K562 (cell line): ENCODE measurements around the gene SELENOW. TPM values are rescaled to one million over a fixed set of nuclear protein-coding genes. Genes with fewer than 3 reads are reported as not detected.

Source experiments
- ATAC-seq: fragments of 200-7000 bp; cut with Tn5 transposase; 3 replicates; pipeline ENCODE4 v1.9.1; 2020; ENCODE audit warnings: moderate library complexity
- BruUV-seq: library from RNA; stranded (reverse); fragments of 400-500 nt; replicated peaks from 2 replicates; lab custom pipeline; 2021; lab: Mats Ljungman, UMichigan
- CTCF ChIA-PET: fragments of 300-600 bp; formaldehyde crosslinking; extraction: SDS; loops from one replicate; lab custom pipeline; 2021; ENCODE audit warnings: low intra/inter-chr PET ratio; lab: Yijun Ruan, JAX
- POLR2A ChIA-PET: fragments of 300-600, 350-650 bp; sonication (Branson Sonifier 250); formaldehyde crosslinking; extraction: SDS; loops from one replicate; lab custom pipeline; 2021; ENCODE audit warnings: antibody characterized with exemption, inconsistent platforms; lab: Yijun Ruan, JAX
- DNase-seq, 4 experiments: peaks; one replicate each; pipeline versions ENCODE4 v3.0.0 to v3.0.0-alpha.2; 2011 to 2018; ENCODE audit warnings: low spot score in 3 of 4, mixed read lengths in 3 of 4; ENCODE audit errors: extremely low read depth in 1 of 4
- FAIRE-seq: peaks from 2 replicates; lab custom pipeline; 2011; peaks lifted over from hg19 to GRCh38; lab: Jason Lieb, UNC
- H2AFZ ChIP-seq: 2 replicates; pipeline ENCODE4 v1.6.0; 2011; ENCODE audit warnings: low read depth, low read length, control low read depth, inconsistent platforms
- H3K27ac ChIP-seq: fragments of 200-600 bp; 3 replicates; pipeline ENCODE4 v1.8.0; 2011; ENCODE audit warnings: low read depth, mild to moderate bottlenecking, control low read depth, inconsistent platforms, low read length, moderate library complexity, mixed read lengths; ENCODE audit errors: extremely low read depth
- H3K27me3 ChIP-seq, 2 experiments: fragments of 300-600 bp in 1 of 2; 2 replicates in 1 of 2; 3 replicates in 1 of 2; pipeline versions ENCODE4 v1.6.0 to v1.8.0; 2011; ENCODE audit warnings: inconsistent platforms in 2 of 2, low read length in 2 of 2, mild to moderate bottlenecking in 1 of 2, mixed read lengths in 1 of 2, moderate library complexity in 1 of 2; ENCODE audit not compliant: control insufficient read depth in 2 of 2, insufficient read depth in 2 of 2
- H3K36me3 ChIP-seq: fragments of 300-600 bp; 3 replicates; pipeline ENCODE4 v1.8.0; 2011; ENCODE audit warnings: mild to moderate bottlenecking, low read length, inconsistent platforms; ENCODE audit not compliant: control insufficient read depth, insufficient read depth
- H3K4me1 ChIP-seq, 2 experiments: fragments of 200-600 bp in 1 of 2; replicated peaks in 1 of 2; 2 replicates in 1 of 2; 3 replicates in 1 of 2; pipeline versions ENCODE4 v1.5.1 to v1.8.0; 2011; ENCODE audit warnings: inconsistent platforms in 2 of 2, low read length in 2 of 2, mild to moderate bottlenecking in 1 of 2, mixed read lengths in 1 of 2, moderate library complexity in 1 of 2; ENCODE audit not compliant: control insufficient read depth in 2 of 2, insufficient read depth in 2 of 2
- H3K4me2 ChIP-seq: 2 replicates; pipeline ENCODE4 v1.6.1; 2011; ENCODE audit warnings: low read length, control low read depth, inconsistent platforms, mixed read lengths; ENCODE audit not compliant: insufficient read depth
- H3K4me3 ChIP-seq: fragments of 200-600 bp; sonication (generic), shearing (Covaris generic); 2 replicates; pipeline ENCODE4 v1.5.1; 2016; ENCODE audit warnings: control low read depth, inconsistent platforms
- H3K79me2 ChIP-seq: fragments of 200-600 bp; 3 replicates; pipeline ENCODE4 v1.8.0; 2011; ENCODE audit warnings: low read length, inconsistent platforms; ENCODE audit not compliant: control insufficient read depth, insufficient read depth
- H3K9ac ChIP-seq, 2 experiments: 2 replicates each; pipeline versions ENCODE4 v1.6.0 to v1.6.1; 2011; ENCODE audit warnings: low read depth in 2 of 2, low read length in 2 of 2, control low read depth in 1 of 2, inconsistent platforms in 1 of 2, mild to moderate bottlenecking in 1 of 2, mixed read lengths in 1 of 2; ENCODE audit not compliant: insufficient read depth in 1 of 2
- H3K9me1 ChIP-seq: one replicate; pipeline ENCODE4 v1.6.0; 2011; ENCODE audit warnings: inconsistent platforms, mild to moderate bottlenecking, low read length, moderate library complexity; ENCODE audit not compliant: control insufficient read depth, insufficient read depth
- H3K9me3 ChIP-seq: replicated peaks from 2 replicates; pipeline ENCODE4 v1.5.1; 2011; ENCODE audit warnings: low read depth, low read length, inconsistent platforms; ENCODE audit not compliant: control insufficient read depth, insufficient read depth
- H4K20me1 ChIP-seq: replicated peaks from 2 replicates; pipeline ENCODE4 v1.6.1; 2011; ENCODE audit warnings: low read length, inconsistent platforms, mixed read lengths; ENCODE audit not compliant: control insufficient read depth, insufficient read depth
- CHD2 ChIP-seq: IDR thresholded peaks from 2 replicates; pipeline ENCODE4 v1.6.1; 2011; ENCODE audit warnings: low read depth, low read length
- ELF2 ChIP-seq: fragments of 250-450 bp; sonication (Bioruptor Pico); IDR thresholded peaks from 2 replicates; pipeline ENCODE4 v1.5.0; 2021; ENCODE audit warnings: mild to moderate bottlenecking
- FOSL1 ChIP-seq: fragments of 200-800 bp; sonication (Bioruptor generic); conservative IDR thresholded peaks from 2 replicates; pipeline ENCODE4 v1.6.1; 2016; ENCODE audit warnings: missing genetic modification characterization, missing compliant biosample characterization
- HDAC8 ChIP-seq: fragments of 450-650 bp; IDR thresholded peaks from 2 replicates; pipeline ENCODE4 v1.6.1; 2016; ENCODE audit warnings: mild to moderate bottlenecking, missing genetic modification characterization, moderate library complexity, missing compliant biosample characterization
- MAX ChIP-seq: sonication (generic); formaldehyde crosslinking; IDR thresholded peaks from 2 replicates; pipeline ENCODE4 v1.9.0; 2022; ENCODE audit warnings: mild to moderate bottlenecking, missing genetic modification reagents
- MECOM ChIP-seq: fragments of 250-450 bp; sonication (Bioruptor Pico); IDR thresholded peaks from 2 replicates; pipeline ENCODE4 v1.8.0; 2022; ENCODE audit warnings: inconsistent platforms
- NFIX ChIP-seq: fragments of 250-450 bp; sonication (Bioruptor Pico); IDR thresholded peaks from 2 replicates; pipeline ENCODE4 v1.4.0; 2020; ENCODE audit warnings: low read depth, mild to moderate bottlenecking, moderate library complexity
- NR2F6 ChIP-seq: fragments of 450-650 bp; formaldehyde crosslinking; IDR thresholded peaks from 2 replicates; pipeline ENCODE4 v1.4.0; 2020; ENCODE audit warnings: mild to moderate bottlenecking
- PHF20 ChIP-seq: fragments of 450-650 bp; IDR thresholded peaks from 2 replicates; pipeline ENCODE4 v1.6.1; 2018; ENCODE audit not compliant: partially characterized antibody
- RAD51 ChIP-seq: fragments of 450-650 bp; IDR thresholded peaks from 2 replicates; pipeline ENCODE4 v1.7.1; 2016; ENCODE audit warnings: low read depth, mild to moderate bottlenecking, borderline replicate concordance
- SMAD2 ChIP-seq: fragments of 150-350 bp; IDR thresholded peaks from 2 replicates; pipeline ENCODE4 v1.6.1; 2014; ENCODE audit warnings: low read depth, mild to moderate bottlenecking, low read length
- SUPT5H ChIP-seq: fragments of 450-650 bp; IDR thresholded peaks from 2 replicates; pipeline ENCODE4 v1.6.1; 2016
- ZC3H8 ChIP-seq: fragments of 450-650 bp; IDR thresholded peaks from 2 replicates; pipeline ENCODE4 v1.6.1; 2017
- ZNF140 ChIP-seq: fragments of 250-450 bp; sonication (Bioruptor Pico); IDR thresholded peaks from 2 replicates; pipeline ENCODE4 v1.8.0; 2021; ENCODE audit warnings: moderate library complexity, mild to moderate bottlenecking, inconsistent platforms
- ZNF263 ChIP-seq: sonication (generic); formaldehyde crosslinking; IDR thresholded peaks from 2 replicates; pipeline ENCODE4 v1.8.0; 2022; ENCODE audit warnings: mild to moderate bottlenecking, missing genetic modification reagents, borderline replicate concordance
- ZNF41 ChIP-seq: fragments of 250-450 bp; sonication (Bioruptor Pico); conservative IDR thresholded peaks from 2 replicates; pipeline ENCODE4 v1.4.0; 2020; ENCODE audit warnings: mild to moderate bottlenecking
- ZNF668 ChIP-seq: fragments of 250-450 bp; sonication (Bioruptor Pico); IDR thresholded peaks from 2 replicates; pipeline ENCODE4 v1.8.0; 2022; ENCODE audit warnings: mild to moderate bottlenecking, inconsistent platforms
- ZNF699 ChIP-seq: fragments of 250-450 bp; sonication (Bioruptor Pico); IDR thresholded peaks from 2 replicates; pipeline ENCODE4 v1.8.0; 2021; ENCODE audit warnings: mild to moderate bottlenecking, moderate library complexity; ENCODE audit not compliant: insufficient replicate concordance
- ZNF707 ChIP-seq: fragments of 250-450 bp; sonication (Bioruptor Pico); conservative IDR thresholded peaks from 2 replicates; pipeline ENCODE4 v1.8.0; 2022; ENCODE audit warnings: inconsistent platforms, mild to moderate bottlenecking, moderate library complexity
- WGBS: fragments of 100-300 bp; shearing (Covaris generic); methylation state at CpG from one replicate; pipeline ENCODE4 v1.1.6; 2016; ENCODE audit warnings: low coverage, mixed read lengths; ENCODE audit not compliant: insufficient coverage; ENCODE audit errors: missing lambda C conversion rate; 5-methylcytosine and 5-hydroxymethylcytosine counted together
- in situ Hi-C: fragments of 300-500 bp; cut with MboI; formaldehyde crosslinking; loops from 4 replicates; pipeline ENCODE4 v1.15.0; 2018; ENCODE audit warnings: inconsistent platforms, mixed read lengths
- intact Hi-C: fragments of 100-400 bp; cut with micrococcal nuclease; formaldehyde crosslinking; loops from 2 replicates; pipeline ENCODE4 v1.14.2; 2022
- polyA plus RNA-seq, 8 experiments: library from polyadenylated mRNA; depleted of rRNA in 4 of 8; stranded (reverse) in 5 of 8; unstranded in 3 of 8; fragments of >200 nt; fragmentation: Nextera tagmentation in 2 of 8; fragmentation: Illumina TruSeq in 1 of 8; extraction: Ambion mirVana in 2 of 8; extraction: Trizol in 1 of 8; gene quantifications; 2 replicates each; pipeline versions ENCODE4 v1.2.1 to v1.2.3, GENCODE V29; 2011 to 2014; ENCODE audit warnings: inconsistent platforms in 1 of 8, missing spikeins in 1 of 8
- total RNA-seq, 7 experiments: library from RNA; depleted of rRNA in 6 of 7; stranded (reverse); fragments of >200 nt in 6 of 7; fragmentation: Illumina TruSeq in 2 of 7; extraction: Trizol in 2 of 7; gene quantifications; 2 replicates each; pipeline versions ENCODE4 v1.2.1 to v1.2.3, GENCODE V29; 2011 to 2021; ENCODE audit warnings: low replicate concordance in 1 of 7

Gene SELENOW
- total and polyA plus RNA-seq, 9 of the 15 experiments (the other 6 are each of a cell fraction or from before 2014, with no cell fraction given), result 91.9 to 279 (median 156) TPM

- intact Hi-C loops, result no loop called here
- H2AFZ ChIP-seq, result no peak overlapping the region
- in situ Hi-C loops, result no loop called here
- H3K4me1 ChIP-seq, result peaks cover 0 to 3% of the 10 kb centered on the region in 2 experiments; a peak in 1 of 5 replicates
- H3K4me2 ChIP-seq, result no peak overlapping the region
- FAIRE-seq (no peak), DNase-seq (no peak), ATAC-seq (no peak)
- no peaks in the 10 kb centered on the region for H4K20me1 ChIP-seq
- 0% methylated on average over 10 of the region's 10 CpGs for WGBS
- H3K9me1 ChIP-seq, result no peaks in the 10 kb centered on the region
- no peaks in the 10 kb centered on the region for H3K79me2 ChIP-seq
- no peak overlapping the region for H3K27ac ChIP-seq
- no peak overlapping the region for H3K4me3 ChIP-seq
- CTCF ChIA-PET, result no interaction called here
- no peaks in the 10 kb centered on the region for H3K36me3 ChIP-seq
- no TSS peak for BruUV-seq
- no peaks in the 10 kb centered on the region for H3K9me3 ChIP-seq
- TF ChIP-seq MECOM, result no peak
- TF ChIP-seq PHF20, result no peak
- TF ChIP-seq ZNF41 (CRISPR knock-in tag), result no peak
- TF ChIP-seq RAD51, result no peak
- no peak for TF ChIP-seq HDAC8 (tag)
- no peak for TF ChIP-seq NFIX (CRISPR knock-in tag)
- TF ChIP-seq ZNF263 (CRISPR knock-in tag), result no peak
- TF ChIP-seq, all 486 proteins: peak for 0
- POLR2A ChIA-PET, result no interaction called here
- H3K27me3 ChIP-seq, result peaks cover 13 to 67% of the 10 kb centered on the region in 2 experiments; a peak in 4 of 5 replicates
- no peak overlapping the region for H3K9ac ChIP-seq
Measured at GRCh38 chr19:47819858-47820257, 41.4 kb downstream of the SELENOW start.

GRCh38 chr19:47820410-47820809 is 41.9 kb downstream of the SELENOW start:
- ATAC-seq (no peak), DNase-seq (no peak), FAIRE-seq (no peak)
- Histone ChIP-seq H3K27me3 (peaks cover 13 to 67% of the 10 kb centered on the region in 2 experiments; a peak in 4 of 5 replicates), H3K79me2 (no peaks in the 10 kb centered on the region), H4K20me1 (no peaks in the 10 kb centered on the region), H3K9me3 (no peaks in the 10 kb centered on the region), H3K9me1 (no peaks in the 10 kb centered on the region), H2AFZ (no peak overlapping the region), H3K4me1 (peaks cover 0 to 3% of the 10 kb centered on the region in 2 experiments; a peak in 1 of 5 replicates), H3K9ac (no peak overlapping the region), H3K4me2 (no peak overlapping the region), H3K27ac (no peak overlapping the region), H3K4me3 (no peak overlapping the region), H3K36me3 (no peaks in the 10 kb centered on the region)
- BruUV-seq, result no TSS peak
- CTCF ChIA-PET, result no interaction called here
- POLR2A ChIA-PET, result no interaction called here
- in situ Hi-C loops, result no loop called here
- intact Hi-C loops, result no loop called here
- 0% methylated on average over 2 of the region's 2 CpGs for WGBS
- TF ChIP-seq FOSL1 (tag) (no peak), ZNF707 (CRISPR knock-in tag) (no peak), NR2F6 (CRISPR knock-in tag) (no peak), ELF2 (no peak), ZNF668 (CRISPR knock-in tag) (no peak), ZNF140 (CRISPR knock-in tag) (no peak), MAX (CRISPR knock-in tag) (no peak), SMAD2 (no peak), SUPT5H (no peak), ZC3H8 (no peak), CHD2 (no peak), ZNF699 (CRISPR knock-in tag) (no peak)
